Retinal pigment epithelial cell (primary cell): ENCODE data around the gene OPRL1.

Experiments used
- DNase-seq: peaks from one replicate; pipeline ENCODE4 v3.0.0-alpha.2; 2010; ENCODE audit warnings: low read depth
- H3K4me3 ChIP-seq: 2 replicates; pipeline ENCODE4 v1.5.1; 2011; ENCODE audit warnings: mild to moderate bottlenecking, low read length, control low read depth, moderate library complexity
- TF ChIP-seq, protein P1 (sequence below): conservative IDR thresholded peaks from 2 replicates; pipeline ENCODE4 v1.5.1; 2011; ENCODE audit warnings: low read depth, low read length, control low read depth, inconsistent platforms

OPRL1 gene

DNA sequence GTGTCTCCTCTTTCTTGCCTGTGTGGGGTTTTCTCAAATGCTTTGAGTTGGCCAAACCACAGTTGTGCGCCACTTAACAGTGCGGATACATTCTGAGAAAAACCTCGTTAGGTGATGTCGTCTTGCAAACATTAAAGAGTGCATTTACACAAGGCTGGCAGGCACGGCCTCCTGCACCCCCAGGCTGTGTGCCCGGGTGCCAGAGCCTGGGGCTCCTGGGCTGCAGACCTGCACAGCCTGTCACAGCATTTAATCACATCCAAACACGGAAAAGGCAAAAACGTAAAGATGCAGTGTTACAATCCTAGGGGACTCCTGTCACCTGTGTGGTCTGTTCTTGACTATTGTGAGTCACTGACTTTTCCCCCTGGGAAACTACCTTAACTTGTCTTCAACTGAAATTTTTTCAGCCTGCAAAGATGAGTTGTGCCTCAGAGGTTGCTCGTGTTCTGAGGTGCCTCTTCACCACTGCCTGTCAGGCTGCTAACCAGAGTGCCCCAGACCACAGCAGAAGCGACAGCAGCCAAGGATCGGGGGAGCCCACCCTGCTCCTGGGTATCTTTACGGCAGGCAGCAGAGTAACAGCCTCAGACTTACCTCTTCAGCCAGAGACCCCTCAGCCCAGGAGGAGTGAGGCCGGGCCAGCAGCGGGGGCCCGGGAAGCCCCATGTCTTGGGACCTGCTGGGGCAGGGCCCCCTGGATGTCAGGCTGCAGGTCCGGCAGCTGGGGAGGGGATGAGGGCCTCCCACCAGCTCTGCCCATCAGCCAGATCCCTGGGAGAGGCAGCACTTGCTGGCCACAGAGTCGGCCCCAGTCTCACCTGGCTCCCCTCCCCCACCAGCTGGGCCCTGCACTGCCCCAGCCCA, 44.6 kb upstream of the OPRL1 start:
- no peak for DNase-seq
- TF ChIP-seq, protein P1, sequence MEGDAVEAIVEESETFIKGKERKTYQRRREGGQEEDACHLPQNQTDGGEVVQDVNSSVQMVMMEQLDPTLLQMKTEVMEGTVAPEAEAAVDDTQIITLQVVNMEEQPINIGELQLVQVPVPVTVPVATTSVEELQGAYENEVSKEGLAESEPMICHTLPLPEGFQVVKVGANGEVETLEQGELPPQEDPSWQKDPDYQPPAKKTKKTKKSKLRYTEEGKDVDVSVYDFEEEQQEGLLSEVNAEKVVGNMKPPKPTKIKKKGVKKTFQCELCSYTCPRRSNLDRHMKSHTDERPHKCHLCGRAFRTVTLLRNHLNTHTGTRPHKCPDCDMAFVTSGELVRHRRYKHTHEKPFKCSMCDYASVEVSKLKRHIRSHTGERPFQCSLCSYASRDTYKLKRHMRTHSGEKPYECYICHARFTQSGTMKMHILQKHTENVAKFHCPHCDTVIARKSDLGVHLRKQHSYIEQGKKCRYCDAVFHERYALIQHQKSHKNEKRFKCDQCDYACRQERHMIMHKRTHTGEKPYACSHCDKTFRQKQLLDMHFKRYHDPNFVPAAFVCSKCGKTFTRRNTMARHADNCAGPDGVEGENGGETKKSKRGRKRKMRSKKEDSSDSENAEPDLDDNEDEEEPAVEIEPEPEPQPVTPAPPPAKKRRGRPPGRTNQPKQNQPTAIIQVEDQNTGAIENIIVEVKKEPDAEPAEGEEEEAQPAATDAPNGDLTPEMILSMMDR, result no peak
- no peak overlapping the region for H3K4me3 ChIP-seq

DNA sequence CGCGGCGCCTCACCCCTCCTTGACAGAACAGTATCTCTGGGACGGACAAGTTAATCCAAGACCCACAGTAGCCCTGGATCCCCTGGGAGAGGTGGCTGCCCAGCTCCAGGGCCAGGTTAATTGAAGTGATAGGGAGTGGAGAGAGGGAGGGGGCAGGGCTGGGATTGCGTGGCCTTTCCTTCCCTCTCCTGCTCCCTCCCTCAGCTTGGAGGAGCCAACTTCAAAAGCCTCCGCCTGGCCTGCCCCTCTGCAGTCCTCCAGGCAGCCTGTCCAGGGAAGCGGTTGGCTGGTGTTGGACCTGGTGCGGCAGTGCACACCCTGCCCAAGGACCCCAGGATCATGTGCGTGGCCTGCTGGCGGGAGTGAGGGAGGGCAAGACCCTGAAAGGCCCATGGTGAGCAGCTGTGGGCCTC, 43.9 kb upstream of the OPRL1 start, which contains the start of gene C20orf204:
C20orf204 (plus strand) TSS at position 250 of the 413 bp plus-strand sequence; CDS start at position 392, 142 bp downstream.
- no peak for DNase-seq
- TF ChIP-seq, protein P1, result no peak
- H3K4me3 ChIP-seq, result no peak within 1 kb of the TSS

DNA sequence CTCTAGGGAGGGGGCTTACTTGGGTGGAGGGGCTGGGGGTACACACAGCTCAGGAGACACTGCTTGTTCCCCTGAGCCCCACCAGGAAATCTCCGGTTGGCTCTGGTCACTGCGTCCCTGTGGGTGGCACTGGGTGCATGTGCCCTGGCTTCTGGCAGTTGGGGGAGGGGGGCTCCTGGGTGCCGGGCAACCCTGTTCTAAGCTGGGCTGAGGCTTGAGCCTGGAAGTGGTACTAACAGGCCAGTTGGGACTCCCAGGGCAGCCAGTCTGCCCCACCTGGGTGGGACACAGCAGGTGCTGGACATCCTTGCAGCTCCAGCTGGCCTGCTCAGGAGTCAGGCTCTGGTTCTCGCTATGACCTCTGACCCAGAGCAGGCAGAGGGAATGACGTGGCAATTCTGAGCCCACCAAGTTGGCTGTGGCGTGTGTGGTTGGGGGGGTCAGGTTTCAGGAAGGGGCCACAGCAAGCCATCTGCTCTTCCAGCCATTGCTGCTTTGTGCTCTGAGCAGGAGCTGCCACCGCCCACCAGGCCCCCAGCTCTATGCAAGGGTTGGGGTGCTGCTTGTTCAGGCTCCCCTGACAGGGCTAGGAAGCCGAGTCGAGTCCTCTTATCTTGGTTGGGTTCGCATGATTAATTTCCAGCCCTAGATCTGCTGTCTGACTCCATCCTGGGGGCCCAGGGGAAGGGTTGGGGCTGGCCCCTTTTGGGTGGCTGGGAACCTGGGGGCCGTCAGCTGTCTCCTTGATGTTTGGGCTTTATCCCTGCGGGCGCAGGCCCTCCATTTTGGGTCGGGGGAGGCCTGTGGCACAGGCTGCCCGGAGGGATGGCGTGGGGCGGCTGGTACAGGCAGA, 43.3 kb upstream of the OPRL1 start:
- TF ChIP-seq, protein P1, result no peak
- H3K4me3 ChIP-seq, result no peak overlapping the region
- DNase-seq, result no peak

DNA sequence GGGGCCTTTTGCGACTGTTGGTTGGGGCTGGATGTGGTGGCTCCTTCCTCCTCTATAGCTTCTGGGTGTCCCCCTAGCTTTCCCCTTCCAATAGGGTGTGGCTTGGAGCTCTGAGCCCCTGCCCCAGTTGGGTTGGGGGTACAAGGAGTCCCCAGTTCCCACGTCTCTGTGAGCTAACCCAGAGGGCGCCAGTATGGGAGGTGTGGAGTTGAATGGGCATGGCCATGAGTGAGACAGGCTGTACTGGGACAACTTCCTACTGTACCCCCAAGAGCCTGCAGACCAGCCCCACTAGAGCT, 42.7 kb upstream of the OPRL1 start:
- TF ChIP-seq, protein P1, result no peak
- no peak overlapping the region for H3K4me3 ChIP-seq
- no peak for DNase-seq

DNA sequence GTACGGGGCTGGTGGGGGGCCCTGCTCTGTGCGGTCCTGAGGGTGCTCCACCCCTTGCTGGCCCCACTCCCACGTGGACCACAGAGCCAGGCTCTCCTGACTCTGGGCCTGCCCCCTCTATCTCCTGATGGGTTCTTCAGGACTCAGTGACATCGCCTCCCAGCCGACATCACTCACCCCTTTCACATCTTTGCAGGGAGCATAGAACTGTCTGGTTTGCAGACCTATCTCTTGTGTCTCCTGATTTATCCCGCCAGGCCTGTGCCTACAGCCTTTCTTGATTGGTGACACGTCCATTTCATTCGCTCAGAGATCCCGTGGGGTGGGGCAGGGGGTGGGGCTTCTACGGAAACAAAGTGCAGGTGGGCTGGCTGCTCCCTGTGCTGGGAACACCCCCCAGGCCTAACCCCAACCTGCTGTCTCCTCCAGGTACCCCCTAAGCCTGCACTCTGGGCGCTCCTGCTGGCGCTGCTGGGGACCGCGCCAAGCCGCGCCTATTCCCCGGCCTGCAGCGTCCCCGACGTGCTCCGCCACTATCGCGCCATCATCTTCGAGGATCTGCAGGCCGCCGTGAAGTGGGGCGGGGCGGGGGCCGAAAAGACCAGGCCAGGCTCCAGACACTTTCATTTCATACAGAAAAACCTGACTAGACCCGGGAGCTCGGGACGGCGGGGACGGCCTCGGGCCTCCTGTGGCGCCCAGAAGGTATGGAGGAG, 42.2 kb upstream of the OPRL1 start:
- DNase-seq, result no peak
- TF ChIP-seq, protein P1, result no peak
- no peak overlapping the region for H3K4me3 ChIP-seq

DNA sequence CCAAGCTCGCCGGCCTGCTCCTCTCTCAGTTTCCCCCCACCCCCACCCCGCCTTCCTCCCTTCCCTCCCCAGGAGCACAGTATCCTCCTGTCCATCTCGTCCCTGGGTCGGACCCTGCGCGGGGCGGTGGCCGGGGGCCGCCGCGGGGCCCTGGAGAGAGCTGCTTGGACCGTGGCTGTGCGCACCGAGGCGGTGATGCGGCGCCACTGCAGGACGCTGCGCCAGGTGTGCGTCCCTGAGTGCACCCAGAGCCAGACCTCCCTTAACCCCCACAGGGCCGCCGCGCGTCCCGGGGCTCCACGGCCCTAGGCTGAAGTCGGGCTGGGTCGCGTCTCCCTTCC, 41.7 kb upstream of the OPRL1 start:
- H3K4me3 ChIP-seq, result no peak overlapping the region
- TF ChIP-seq, protein P1, result no peak
- DNase-seq, result no peak
